Right atrium auricular region (tissue), 2 donors: Measurements from ENCODE around the gene H2BK1. TPM values are rescaled to one million over a fixed set of nuclear protein-coding genes. Genes with fewer than 3 reads are reported as not detected.
A peak's percentile ranks its signal among the peaks of the same experiment; 100 is the strongest.

Experiments
- DNase-seq: peaks from one replicate; pipeline ENCODE4 v3.0.0-alpha.2; 2019; ENCODE audit warnings: low spot score
- H3K27ac ChIP-seq, 2 donors: fragments of 200-600 bp; sonication (generic); 1 replicate in 1 of 2; 2 replicates in 1 of 2; pipeline ENCODE4 v1.5.1; 2016 to 2019
- H3K27me3 ChIP-seq, 2 donors: fragments of 200-600 bp; sonication (generic); one replicate each; pipeline versions ENCODE4 v1.5.1 to v1.6.0; 2017 to 2019
- H3K36me3 ChIP-seq: fragments of 200-600 bp; sonication (generic); one replicate; pipeline ENCODE4 v1.5.1; 2016
- H3K4me1 ChIP-seq, 2 donors: fragments of 200-600 bp; sonication (generic); one replicate each; pipeline versions ENCODE4 v1.5.1 to v1.6.0; 2017 to 2019
- H3K4me3 ChIP-seq, 2 donors: fragments of 200-600 bp; sonication (generic); 1 replicate in 1 of 2; 2 replicates in 1 of 2; pipeline ENCODE4 v1.5.1; 2017 to 2019; ENCODE audit warnings: mild to moderate bottlenecking in 1 of 2, moderate library complexity in 1 of 2
- H3K9me3 ChIP-seq, 2 donors: fragments of 200-600 bp; sonication (generic); one replicate each; pipeline ENCODE4 v1.5.1; 2019
- total RNA-seq, 2 donors: library from RNA; depleted of rRNA; stranded (reverse); fragments of >200 nt; gene quantifications; one replicate each; pipeline ENCODE4 v1.1.0, GENCODE V29; 2016
- TF ChIP-seq, protein P1 (sequence below), 2 donors: fragments of 200-600 bp; sonication (generic); IDR thresholded peaks; one replicate each; pipeline ENCODE4 v1.5.1; 2019; ENCODE audit warnings: antibody characterized with exemption in 2 of 2

H2BK1 gene
- total RNA-seq, 2 donors from 2014 or later, result not detected

DNA sequence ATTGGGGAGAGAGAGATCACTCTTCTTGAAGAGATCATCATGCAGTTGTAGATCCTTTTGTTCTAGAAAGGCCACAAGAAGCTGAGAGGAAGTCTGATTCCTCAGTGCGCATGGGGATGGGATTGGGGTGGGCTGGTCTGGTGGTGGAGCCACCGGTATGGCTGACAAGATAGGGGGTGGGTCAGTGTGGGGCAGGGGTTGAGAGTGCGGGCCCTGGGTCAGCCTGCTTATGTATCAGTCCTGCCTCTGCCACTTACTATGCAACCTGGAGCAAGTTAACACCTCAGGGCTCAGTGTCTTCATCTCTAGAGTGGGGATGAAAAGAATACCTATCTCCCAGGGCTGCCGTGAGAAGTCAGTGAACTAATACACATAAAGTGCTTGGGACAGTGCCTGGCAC is 30.2 kb upstream of the H2BK1 start:
- no peak for DNase-seq
- Histone ChIP-seq H3K4me3 (no peak overlapping the region), H3K36me3 (peaks cover 68% of the 10 kb centered on the region), H3K27ac (peak overlapping the region in 1 of 2 donors; percentile 20), H3K27me3 (peaks cover 0 to 3% of the 10 kb centered on the region in 2 donors), H3K9me3 (no peaks in the 10 kb centered on the region), H3K4me1 (peaks cover 0 to 52% of the 10 kb centered on the region in 2 donors)
- TF ChIP-seq, protein P1, sequence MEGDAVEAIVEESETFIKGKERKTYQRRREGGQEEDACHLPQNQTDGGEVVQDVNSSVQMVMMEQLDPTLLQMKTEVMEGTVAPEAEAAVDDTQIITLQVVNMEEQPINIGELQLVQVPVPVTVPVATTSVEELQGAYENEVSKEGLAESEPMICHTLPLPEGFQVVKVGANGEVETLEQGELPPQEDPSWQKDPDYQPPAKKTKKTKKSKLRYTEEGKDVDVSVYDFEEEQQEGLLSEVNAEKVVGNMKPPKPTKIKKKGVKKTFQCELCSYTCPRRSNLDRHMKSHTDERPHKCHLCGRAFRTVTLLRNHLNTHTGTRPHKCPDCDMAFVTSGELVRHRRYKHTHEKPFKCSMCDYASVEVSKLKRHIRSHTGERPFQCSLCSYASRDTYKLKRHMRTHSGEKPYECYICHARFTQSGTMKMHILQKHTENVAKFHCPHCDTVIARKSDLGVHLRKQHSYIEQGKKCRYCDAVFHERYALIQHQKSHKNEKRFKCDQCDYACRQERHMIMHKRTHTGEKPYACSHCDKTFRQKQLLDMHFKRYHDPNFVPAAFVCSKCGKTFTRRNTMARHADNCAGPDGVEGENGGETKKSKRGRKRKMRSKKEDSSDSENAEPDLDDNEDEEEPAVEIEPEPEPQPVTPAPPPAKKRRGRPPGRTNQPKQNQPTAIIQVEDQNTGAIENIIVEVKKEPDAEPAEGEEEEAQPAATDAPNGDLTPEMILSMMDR (IDR thresholded peaks at IDR 0.05), result no peak

DNA sequence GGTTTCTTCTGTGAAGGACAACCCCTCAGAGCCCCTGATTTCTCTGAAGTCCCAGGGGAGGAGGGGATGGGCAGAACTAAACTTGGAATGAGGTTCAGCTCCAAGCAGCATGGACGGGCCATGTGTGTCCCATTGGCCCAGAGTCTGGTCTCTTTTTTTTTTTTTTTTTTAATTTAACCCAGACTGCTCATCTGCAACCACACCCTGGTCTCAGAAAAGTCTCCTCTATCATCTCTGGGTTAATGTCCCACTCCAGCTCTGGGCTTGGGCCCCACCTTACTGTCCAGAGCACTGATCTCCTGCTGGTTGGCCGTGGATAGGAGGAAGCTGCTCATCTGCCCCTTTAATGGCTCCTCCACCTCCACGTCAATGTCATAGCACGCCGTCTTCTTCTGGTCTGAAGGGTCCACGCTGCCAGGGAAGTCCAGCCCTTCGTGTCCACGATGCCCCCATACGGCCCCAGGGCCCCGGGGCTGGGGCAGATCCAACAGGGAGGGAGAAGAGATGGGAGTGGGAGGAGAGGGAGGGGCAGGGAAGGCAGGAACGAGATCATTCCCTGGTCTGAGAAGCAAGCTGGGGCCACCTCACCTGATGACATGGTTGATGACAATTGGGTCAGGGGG is 29.7 kb upstream of the H2BK1 start:
- peak overlapping the region in 1 of 2 donors; percentile 20 for H3K27ac ChIP-seq

DNA sequence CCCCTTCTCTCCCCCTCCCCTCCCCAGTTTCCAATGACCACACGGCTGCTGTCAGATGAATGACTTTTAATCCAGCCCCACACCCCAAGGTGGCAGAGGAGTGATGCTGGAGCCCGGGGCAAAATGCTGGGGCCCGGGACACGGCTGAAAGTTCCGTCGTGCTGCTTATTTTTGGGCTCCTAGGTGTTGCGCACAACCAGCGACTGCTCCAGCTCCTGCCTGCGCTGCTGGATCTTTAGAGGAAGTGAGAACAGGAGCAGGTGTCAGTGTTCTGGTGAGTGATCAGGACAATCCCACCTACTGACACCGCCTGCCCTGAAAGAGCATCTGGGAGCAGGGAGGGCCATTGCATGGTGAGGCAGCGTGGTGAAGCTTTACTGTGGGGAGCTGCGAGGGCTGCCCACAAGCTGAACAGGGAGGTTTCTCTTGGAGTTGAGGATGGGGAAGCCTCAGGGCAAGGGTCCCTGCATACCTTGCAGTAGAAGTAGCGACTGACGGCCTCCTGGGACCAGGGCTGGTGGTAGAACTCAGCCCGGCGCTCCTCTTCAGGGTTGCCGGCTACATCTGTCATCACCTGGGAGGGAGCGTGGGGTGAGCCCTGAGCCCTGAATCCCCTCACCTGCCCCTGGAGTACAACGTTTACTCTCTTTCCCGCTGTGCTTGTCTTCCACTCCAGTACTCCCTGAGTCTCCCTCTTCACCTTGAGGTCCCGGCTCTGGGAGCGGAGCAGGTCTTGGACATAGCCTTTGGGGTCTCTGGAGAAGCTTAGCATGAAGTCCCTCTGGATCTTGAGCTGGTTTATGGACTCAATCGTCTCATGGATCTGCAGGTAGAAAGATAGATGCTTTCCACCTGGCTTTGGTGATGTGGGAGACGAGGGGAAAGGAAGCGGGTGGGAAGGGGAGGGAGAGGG is 28.9 kb upstream of the H2BK1 start:
- H3K36me3 ChIP-seq, result peaks cover 75% of the 10 kb centered on the region
- H3K4me3 ChIP-seq, result no peak overlapping the region
- peaks cover 0 to 46% of the 10 kb centered on the region in 2 donors for H3K4me1 ChIP-seq
- H3K9me3 ChIP-seq, result no peaks in the 10 kb centered on the region
- TF ChIP-seq, protein P1 (IDR thresholded peaks at IDR 0.05), result no peak
- H3K27me3 ChIP-seq, result no peaks in the 10 kb centered on the region
- H3K27ac ChIP-seq, result peak overlapping the region in 1 of 2 donors; percentile 20
- no peak for DNase-seq

More for the DNA sequence above, 29.7 kb upstream of the H2BK1 start:
- TF ChIP-seq, protein P1 (IDR thresholded peaks at IDR 0.05), result no peak
- Histone ChIP-seq H3K27me3 (peaks cover 0 to 3% of the 10 kb centered on the region in 2 donors), H3K36me3 (peaks cover 74% of the 10 kb centered on the region), H3K4me3 (no peak overlapping the region), H3K4me1 (peaks cover 0 to 52% of the 10 kb centered on the region in 2 donors), H3K9me3 (no peaks in the 10 kb centered on the region)
- no peak for DNase-seq

DNA sequence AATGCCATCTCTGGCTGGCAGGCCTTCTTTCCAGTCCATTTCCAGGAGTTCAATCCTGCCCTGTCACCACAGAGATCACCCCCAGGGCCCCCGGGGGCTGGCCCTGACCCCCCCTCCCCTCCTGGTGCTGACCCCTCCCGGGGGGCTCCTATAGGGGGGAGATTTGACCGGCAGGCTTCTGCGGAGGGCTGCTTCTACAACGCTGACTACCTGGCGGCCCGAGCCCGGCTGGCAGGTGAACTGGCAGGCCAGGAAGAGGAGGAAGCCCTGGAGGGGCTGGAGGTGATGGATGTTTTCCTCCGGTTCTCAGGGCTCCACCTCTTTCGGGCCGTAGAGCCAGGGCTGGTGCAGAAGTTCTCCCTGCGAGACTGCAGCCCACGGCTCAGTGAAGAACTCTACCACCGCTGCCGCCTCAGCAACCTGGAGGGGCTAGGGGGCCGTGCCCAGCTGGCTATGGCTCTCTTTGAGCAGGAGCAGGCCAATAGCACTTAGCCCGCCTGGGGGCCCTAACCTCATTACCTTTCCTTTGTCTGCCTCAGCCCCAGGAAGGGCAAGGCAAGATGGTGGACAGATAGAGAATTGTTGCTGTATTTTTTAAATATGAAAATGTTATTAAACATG is 28.0 kb upstream of the H2BK1 start:
- no peak overlapping the region for H3K27ac ChIP-seq
- H3K9me3 ChIP-seq, result no peaks in the 10 kb centered on the region
- TF ChIP-seq, protein P1 (IDR thresholded peaks at IDR 0.05), result no peak
- DNase-seq, result no peak
- H3K4me3 ChIP-seq, result no peak overlapping the region
- H3K4me1 ChIP-seq, result peaks cover 0 to 46% of the 10 kb centered on the region in 2 donors
- no peaks in the 10 kb centered on the region for H3K27me3 ChIP-seq
- peaks cover 75% of the 10 kb centered on the region for H3K36me3 ChIP-seq

DNA sequence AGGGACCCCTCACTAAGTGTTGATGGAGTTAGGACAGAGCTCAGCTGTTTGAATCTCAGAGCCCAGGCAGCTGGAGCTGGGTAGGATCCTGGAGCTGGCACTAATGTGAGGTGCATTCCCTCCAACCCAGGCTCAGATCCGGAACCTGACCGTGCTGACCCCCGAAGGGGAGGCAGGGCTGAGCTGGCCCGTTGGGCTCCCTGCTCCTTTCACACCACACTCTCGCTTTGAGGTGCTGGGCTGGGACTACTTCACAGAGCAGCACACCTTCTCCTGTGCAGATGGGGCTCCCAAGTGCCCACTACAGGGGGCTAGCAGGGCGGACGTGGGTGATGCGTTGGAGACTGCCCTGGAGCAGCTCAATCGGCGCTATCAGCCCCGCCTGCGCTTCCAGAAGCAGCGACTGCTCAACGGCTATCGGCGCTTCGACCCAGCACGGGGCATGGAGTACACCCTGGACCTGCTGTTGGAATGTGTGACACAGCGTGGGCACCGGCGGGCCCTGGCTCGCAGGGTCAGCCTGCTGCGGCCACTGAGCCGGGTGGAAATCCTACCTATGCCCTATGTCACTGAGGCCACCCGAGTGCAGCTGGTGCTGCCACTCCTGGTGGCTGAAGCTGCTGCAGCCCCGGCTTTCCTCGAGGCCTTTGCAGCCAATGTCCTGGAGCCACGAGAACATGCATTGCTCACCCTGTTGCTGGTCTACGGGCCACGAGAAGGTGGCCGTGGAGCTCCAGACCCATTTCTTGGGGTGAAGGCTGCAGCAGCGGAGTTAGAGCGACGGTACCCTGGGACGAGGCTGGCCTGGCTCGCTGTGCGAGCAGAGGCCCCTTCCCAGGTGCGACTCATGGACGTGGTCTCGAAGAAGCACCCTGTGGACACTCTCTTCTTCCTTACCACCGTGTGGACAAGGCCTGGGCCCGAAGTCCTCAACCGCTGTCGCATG is 27.2 kb upstream of the H2BK1 start:
- TF ChIP-seq, protein P1 (IDR thresholded peaks at IDR 0.05), result no peak
- H3K9me3 ChIP-seq, result no peaks in the 10 kb centered on the region
- peaks cover 0 to 45% of the 10 kb centered on the region in 2 donors for H3K4me1 ChIP-seq
- no peak for DNase-seq
- peaks cover 75% of the 10 kb centered on the region for H3K36me3 ChIP-seq
- H3K4me3 ChIP-seq, result no peak overlapping the region
- no peak overlapping the region for H3K27ac ChIP-seq
- no peaks in the 10 kb centered on the region for H3K27me3 ChIP-seq
